ENCODE measurements around the gene ZNF14. TPM values are rescaled to one million over a fixed set of nuclear protein-coding genes. Genes with fewer than 3 reads are reported as not detected.

The ZNF14 gene
- polyA plus RNA-seq, 3 donors = 0.88 to 2.1 (median 1.2) TPM

DNA sequence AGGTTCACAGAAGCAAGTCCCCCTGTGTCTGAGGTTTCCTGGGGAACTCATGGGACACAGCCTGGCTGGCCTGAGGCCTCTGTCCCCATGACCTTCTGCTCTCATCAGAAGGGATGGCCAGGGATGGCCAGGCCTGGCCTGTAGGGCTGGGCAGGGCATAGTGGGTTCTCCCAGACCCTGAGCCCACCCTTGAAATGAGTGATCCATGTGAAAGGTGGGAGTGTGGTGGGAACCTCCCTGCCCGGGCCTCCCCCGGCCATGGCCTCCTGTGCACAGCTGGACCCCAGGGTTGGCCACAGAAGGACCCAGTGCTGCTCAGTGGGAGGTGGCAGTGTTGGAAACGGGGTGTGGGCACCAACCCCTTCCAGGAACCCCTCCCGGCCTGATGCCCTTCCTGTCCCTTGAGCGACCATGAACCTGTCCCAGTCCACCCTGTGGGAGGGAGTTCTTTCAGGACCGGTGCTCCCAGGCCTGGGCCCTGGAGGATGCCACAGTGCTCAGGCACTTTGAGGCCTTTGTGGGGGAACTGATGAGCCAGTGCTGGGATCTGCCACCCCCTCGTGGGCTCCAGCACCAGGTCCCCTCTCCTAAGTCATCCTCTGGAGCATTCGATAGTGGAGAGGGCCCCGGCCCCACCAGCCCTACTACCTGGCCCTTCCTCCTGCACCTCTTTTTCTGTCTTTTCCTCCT, 15.5 kb upstream of the ZNF14 start:
- no peak for TF ChIP-seq CTCF (IDR thresholded peaks at IDR 0.05)
- intact Hi-C loops (cut with micrococcal nuclease) = no loop called here
- no peak overlapping the region for H3K27ac Mint-ChIP-seq

GRCh38 chr19:19747357-19748220, 14.7 kb upstream of the ZNF14 start:
- WGBS (ENCODE audit: insufficient coverage) = 95% methylated on average over 9 of the region's 13 CpGs
- Histone ChIP-seq H3K79me2 (ENCODE audit: insufficient read depth, low read length) (no peaks in the 10 kb centered on the region), H2AFZ (ENCODE audit: insufficient read depth, low read depth, low read length, poor library complexity, severe bottlenecking) (no peak overlapping the region), H3K4me3 (replicated peaks in 1 of 3; ENCODE audit: low read depth in 2 of 3, low read length in 3 of 3) (no peak overlapping the region), H3K27me3 (ENCODE audit: control insufficient read depth in 2 of 2, insufficient read depth in 2 of 2, low read length in 2 of 2) (no peaks in the 10 kb centered on the region), H4K20me1 (ENCODE audit: insufficient read depth, low read length) (no peaks in the 10 kb centered on the region), H3K4me1 (ENCODE audit: control insufficient read depth in 1 of 2, insufficient read depth in 2 of 2, low read length in 2 of 2) (no peaks in the 10 kb centered on the region), H3K9ac (ENCODE audit: insufficient read depth, low read length, poor library complexity, severe bottlenecking) (no peak overlapping the region), H3K4me2 (replicated peaks; ENCODE audit: extremely low read depth, low read length, poor library complexity, severe bottlenecking) (no peak overlapping the region), H3K36me3 (replicated peaks in 1 of 2; ENCODE audit: control insufficient read depth in 1 of 2, insufficient read depth in 2 of 2, low read length in 2 of 2) (no peaks in the 10 kb centered on the region), H3K27ac (ENCODE audit: low read depth in 1 of 2, low read length in 2 of 2) (no peak overlapping the region), H3K9me3 (replicated peaks in 1 of 2; ENCODE audit: control insufficient read depth in 1 of 2, insufficient read depth in 1 of 2, low read length in 2 of 2) (peaks cover 96 to 98% of the 10 kb centered on the region in 2 donors)
- Mint-ChIP-seq H3K27ac (no peak overlapping the region), H3K9me3 (peaks cover 54 to 98% (median 92%) of the 10 kb centered on the region in 7 donors), H3K4me1 (no peaks in the 10 kb centered on the region), H3K36me3 (no peaks in the 10 kb centered on the region), H3K27me3 (ENCODE audit: low read depth in 3 of 3) (peaks cover 0 to 5% (median 0%) of the 10 kb centered on the region in 3 donors), H3K4me3 (no peak overlapping the region)
- TF ChIP-seq CTCF (IDR thresholded peaks at IDR 0.05) = no peak
- DNase-seq = no peak
- intact Hi-C loops (cut with micrococcal nuclease) = no loop called here

More for the DNA sequence above, 15.5 kb upstream of the ZNF14 start:
- 97% methylated on average over 6 of the region's 9 CpGs for WGBS (ENCODE audit: insufficient coverage)
- Mint-ChIP-seq H3K4me1 (no peaks in the 10 kb centered on the region), H3K4me3 (no peak overlapping the region), H3K9me3 (peaks cover 61 to 98% (median 91%) of the 10 kb centered on the region in 7 donors), H3K36me3 (no peaks in the 10 kb centered on the region), H3K27me3 (ENCODE audit: low read depth in 3 of 3) (peaks cover 0 to 5% (median 0%) of the 10 kb centered on the region in 3 donors)
- DNase-seq = no peak
- Histone ChIP-seq H4K20me1 (ENCODE audit: insufficient read depth, low read length) (no peaks in the 10 kb centered on the region), H3K9me3 (replicated peaks in 1 of 2; ENCODE audit: control insufficient read depth in 1 of 2, insufficient read depth in 1 of 2, low read length in 2 of 2) (peaks cover 96 to 98% of the 10 kb centered on the region in 2 donors), H3K4me1 (ENCODE audit: control insufficient read depth in 1 of 2, insufficient read depth in 2 of 2, low read length in 2 of 2) (no peaks in the 10 kb centered on the region), H3K36me3 (replicated peaks in 1 of 2; ENCODE audit: control insufficient read depth in 1 of 2, insufficient read depth in 2 of 2, low read length in 2 of 2) (no peaks in the 10 kb centered on the region), H3K4me3 (replicated peaks in 1 of 3; ENCODE audit: low read depth in 2 of 3, low read length in 3 of 3) (no peak overlapping the region), H3K79me2 (ENCODE audit: insufficient read depth, low read length) (no peaks in the 10 kb centered on the region), H3K27me3 (ENCODE audit: control insufficient read depth in 2 of 2, insufficient read depth in 2 of 2, low read length in 2 of 2) (no peaks in the 10 kb centered on the region), H3K9ac (ENCODE audit: insufficient read depth, low read length, poor library complexity, severe bottlenecking) (no peak overlapping the region), H3K4me2 (replicated peaks; ENCODE audit: extremely low read depth, low read length, poor library complexity, severe bottlenecking) (no peak overlapping the region), H3K27ac (ENCODE audit: low read depth in 1 of 2, low read length in 2 of 2) (no peak overlapping the region), H2AFZ (ENCODE audit: insufficient read depth, low read depth, low read length, poor library complexity, severe bottlenecking) (no peak overlapping the region)
